Measurements from ENCODE around the gene SNCG.
A peak's percentile ranks its signal among the peaks of the same experiment; 100 is the strongest.
"Not testable (repeated sequence)": the region's sequence is repeated elsewhere in the genome, so short reads cannot be mapped to it uniquely, and the experiment has no call there.

The SNCG gene

GRCh38 chr10:86944907-86945306 is 13.5 kb upstream of the SNCG start:
- FAIRE-seq: no peak

DNA sequence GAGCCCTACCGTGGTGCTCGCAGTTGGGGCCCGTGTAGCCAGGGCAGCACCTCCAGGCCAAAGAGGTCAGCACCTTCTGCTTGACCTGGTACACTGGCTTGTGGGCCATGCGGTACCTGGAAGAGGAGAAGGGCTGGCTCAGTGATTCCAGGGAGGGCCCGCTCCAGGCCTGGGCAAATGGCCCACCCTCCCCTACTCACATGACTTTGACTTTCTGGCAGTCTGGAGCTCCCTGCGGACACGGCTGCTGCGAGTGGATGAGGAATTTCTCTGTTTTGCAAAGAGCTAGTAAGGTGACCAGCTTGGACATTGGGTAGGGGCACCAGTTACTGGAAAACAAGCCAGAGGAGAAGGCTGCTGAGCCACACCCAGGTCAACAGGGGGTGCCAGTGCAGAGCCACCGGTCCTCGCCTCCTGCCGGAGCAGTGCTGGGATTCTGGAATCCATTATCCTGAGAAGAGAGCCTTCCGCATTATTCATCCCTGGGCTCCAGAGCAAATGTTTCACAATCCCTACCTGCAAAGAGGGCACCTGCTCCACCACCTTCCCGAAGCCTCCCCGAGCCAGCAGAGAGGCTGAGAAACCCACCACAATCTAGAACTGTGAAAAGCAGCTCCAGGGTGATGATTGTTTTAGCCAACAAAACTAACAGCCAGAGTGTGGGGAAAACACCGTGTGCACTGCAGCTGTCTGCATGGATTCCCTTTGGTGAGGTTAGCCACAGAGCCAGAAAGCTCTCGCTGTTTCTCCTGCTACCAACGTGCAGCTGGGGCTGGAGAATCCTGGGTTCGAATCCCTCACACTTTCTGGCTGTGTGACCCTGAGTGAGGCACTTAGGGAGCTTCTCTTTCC is 12.8 kb upstream of the SNCG start:
- FAIRE-seq (no peak), DNase-seq (ENCODE audit: low spot score) (no peak)

More at GRCh38 chr10:86944907-86945306, 13.5 kb upstream of the SNCG start:
- DNase-seq (ENCODE audit: low spot score): no peak

DNA sequence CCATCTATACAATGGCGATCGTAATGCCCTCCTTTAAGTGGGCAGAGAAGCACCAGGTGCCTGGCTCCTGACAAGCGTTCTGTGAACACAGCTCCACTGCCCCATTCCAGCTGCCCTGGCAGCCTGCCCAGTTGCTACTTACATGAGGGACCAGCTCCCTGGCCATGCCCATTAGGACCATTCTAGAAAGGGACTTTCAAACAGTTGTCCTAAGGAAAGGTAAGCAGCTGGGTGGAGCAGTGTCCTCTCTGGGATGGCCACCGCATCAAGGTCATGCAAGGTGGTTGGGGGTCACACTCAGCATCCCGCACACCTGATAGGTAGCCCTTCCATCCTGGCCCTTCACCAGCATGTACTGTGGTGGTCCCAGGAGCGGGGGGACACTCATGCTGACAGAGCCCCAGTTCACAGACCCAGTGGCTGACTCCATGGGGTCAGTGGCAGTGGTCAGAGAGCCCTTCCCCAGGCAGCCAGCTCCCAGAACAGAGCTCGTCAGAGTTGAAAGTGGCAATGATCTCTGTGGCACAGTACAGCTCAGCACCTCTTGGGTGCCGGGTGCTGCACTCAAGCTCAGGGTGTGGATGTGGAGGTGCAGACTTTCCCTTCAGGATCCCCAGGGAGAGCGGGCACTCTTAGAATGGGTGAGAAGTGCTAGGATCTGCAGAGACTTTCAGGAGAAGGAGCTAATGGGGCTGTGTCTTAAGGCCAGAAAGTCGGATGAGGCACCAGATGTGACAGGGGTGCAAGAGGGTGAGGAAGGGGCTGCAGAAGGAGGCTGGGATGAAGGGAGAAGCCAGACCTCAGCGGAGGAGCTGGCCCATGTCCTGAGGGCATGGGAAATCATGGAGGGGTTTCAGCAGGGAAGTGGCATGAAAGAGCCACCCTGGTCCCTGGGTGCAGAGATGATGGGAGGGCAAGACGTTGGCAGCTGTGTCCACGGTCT is 11.9 kb upstream of the SNCG start:
- no peak for DNase-seq (ENCODE audit: low spot score)
- FAIRE-seq: no peak

- FAIRE-seq; DNase-seq (ENCODE audit: low spot score): not testable (repeated sequence)
These were observed 10.6 kb upstream of the SNCG start for GRCh38 chr10:86947806-86948205.

DNA sequence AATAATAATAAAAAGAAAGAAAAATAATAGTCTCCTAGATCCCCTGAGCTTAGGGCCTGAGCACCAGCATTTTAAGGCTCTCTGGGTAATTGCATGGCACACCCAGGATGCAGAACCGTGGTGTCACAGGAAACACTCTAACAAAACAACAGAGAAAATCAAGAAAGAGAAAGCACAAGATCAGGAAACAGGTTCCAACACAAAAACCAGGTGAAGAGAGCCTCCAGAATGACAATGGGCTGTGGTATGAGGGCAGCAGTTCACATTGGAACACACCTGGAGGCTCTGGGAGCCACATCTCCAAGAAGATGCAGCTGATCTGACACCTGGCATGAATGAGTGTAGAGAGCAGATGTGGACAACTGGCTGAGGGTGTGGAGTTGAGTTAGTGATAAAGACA is 8.1 kb upstream of the SNCG start:
- no peak for FAIRE-seq
- DNase-seq (ENCODE audit: low spot score): no peak

DNA sequence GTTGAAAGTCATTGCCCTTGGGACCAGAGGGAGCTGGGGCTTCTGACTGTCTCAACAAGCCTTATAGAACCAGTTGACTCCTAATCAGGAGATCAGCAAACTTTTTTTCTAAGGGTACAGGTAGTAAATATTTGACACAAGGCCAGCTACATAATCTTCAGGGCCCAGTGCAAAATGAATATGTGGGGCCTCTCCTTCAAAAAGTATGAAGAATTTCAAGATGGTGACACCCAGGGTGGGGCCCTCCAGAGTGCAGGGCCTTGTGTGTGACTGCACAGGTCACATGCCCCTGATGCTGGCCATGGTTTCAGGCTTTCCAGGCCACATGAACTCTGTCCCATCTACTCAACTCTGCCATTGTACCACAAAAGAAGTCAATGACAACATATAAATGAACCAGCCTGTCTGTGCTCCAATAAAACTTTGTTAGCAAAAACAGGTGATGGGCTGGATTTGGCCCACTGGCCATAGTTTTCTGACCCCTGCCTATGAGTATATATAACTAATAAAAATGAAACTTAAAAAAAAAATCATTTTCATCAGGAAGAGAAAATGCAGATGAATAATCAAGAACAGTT is 7.1 kb upstream of the SNCG start:
- FAIRE-seq (no peak), DNase-seq (ENCODE audit: low spot score) (no peak)

DNA sequence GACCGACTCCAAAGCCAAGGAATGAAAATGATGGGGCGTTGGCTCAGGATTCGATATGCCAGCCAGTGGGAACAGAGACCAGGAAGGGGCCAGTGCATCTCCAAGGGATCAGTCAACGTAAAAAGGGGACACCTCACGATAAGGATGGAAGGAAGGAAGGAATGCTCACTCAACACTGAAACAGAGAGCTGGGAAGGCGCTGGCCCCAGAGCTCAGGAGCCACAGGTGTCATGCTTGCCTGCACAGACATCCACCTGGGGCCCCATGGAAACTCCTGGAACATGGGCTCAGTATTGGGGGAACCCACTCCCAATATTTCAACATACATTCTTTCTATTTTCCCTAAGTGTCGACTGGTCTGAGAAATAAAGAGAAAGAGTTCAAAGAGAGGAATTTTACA is 6.3 kb upstream of the SNCG start:
- no peak for FAIRE-seq

GRCh38 chr10:86952697-86953096 is 5.7 kb upstream of the SNCG start:
- not testable (repeated sequence) for FAIRE-seq; DNase-seq (ENCODE audit: low spot score)

More for the DNA sequence above, 6.3 kb upstream of the SNCG start:
- no peak for DNase-seq (ENCODE audit: low spot score)

- no peak for FAIRE-seq
These were observed 4.4 kb upstream of the SNCG start for GRCh38 chr10:86953747-86954680.

GRCh38 chr10:86954681-86955500 is 3.5 kb upstream of the SNCG start:
- DNase-seq (ENCODE audit: low spot score): no peak
- no peak for FAIRE-seq

More at GRCh38 chr10:86953747-86954680, 4.4 kb upstream of the SNCG start:
- DNase-seq (ENCODE audit: low spot score): no peak

DNA sequence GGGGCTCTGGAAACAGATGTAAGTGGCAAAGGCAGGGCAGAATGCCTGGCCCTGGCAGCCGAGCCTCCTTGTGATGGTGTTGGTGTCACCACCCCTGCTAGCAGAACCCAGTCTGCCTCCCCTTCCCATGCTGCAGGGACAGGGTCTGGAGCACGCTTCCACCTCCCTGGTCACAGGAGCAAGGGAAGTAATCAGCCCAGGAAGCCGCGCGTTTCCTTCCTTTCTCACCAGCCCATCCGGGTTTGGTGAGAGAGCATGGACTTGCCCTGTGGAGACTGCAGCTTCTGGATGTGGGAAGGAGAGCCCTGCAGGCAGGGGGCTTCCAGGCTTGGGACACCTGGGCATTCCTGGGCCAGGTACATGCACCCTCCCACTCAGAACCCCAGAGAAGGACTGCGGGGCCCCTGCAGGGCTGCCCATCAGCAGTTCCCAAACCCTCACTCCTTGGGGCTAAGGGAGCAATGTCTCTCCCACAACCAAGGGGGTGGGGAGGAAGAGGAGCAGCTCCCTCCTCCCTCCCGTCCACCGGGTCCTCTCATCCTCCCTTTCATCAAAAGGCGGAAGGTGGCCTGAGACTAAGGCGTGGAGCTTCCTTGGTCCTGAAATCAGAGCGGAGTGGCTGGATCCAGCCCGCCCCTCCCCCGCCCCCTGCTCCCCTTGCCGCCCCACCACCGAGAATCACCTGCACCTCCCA is 2.8 kb upstream of the SNCG start:
- FAIRE-seq: no peak
- no peak for DNase-seq (ENCODE audit: low spot score)

DNA sequence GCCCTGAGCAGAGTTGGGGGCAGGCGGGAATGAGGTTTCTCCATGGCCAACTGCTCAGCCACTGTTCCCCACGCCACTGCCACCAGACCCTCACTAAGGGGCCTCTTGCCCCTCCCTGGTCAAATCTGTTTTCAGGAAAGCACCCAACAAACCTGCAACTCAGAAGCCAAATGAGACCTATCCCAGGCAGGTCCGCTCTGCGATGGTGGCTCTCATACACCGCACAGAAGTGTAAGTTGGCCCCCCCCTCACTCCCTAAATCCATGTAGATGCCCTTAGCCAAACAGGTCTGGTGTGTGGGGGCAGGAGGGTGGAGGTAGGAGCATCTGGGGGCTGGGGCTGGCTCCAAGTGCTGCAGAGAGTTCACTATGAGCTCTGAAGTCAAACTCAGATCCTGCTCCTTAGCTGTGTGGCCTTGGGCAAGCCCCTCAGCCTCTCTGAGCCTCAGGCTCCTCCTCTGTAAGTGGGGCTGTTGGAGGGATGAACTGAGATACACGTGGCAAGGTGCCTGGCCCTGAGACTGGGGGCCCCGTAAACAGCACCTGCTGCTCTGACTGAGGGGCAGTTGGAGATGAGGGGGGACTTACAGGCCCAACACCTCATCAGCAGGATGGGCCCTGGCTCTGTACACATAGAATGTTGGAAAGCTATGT is 2.1 kb upstream of the SNCG start:
- no peak for DNase-seq (ENCODE audit: low spot score)
- no peak for FAIRE-seq

- no peak for DNase-seq (ENCODE audit: low spot score)
- FAIRE-seq: no peak
These were observed 1.5 kb upstream of the SNCG start for GRCh38 chr10:86956848-86957448.

DNA sequence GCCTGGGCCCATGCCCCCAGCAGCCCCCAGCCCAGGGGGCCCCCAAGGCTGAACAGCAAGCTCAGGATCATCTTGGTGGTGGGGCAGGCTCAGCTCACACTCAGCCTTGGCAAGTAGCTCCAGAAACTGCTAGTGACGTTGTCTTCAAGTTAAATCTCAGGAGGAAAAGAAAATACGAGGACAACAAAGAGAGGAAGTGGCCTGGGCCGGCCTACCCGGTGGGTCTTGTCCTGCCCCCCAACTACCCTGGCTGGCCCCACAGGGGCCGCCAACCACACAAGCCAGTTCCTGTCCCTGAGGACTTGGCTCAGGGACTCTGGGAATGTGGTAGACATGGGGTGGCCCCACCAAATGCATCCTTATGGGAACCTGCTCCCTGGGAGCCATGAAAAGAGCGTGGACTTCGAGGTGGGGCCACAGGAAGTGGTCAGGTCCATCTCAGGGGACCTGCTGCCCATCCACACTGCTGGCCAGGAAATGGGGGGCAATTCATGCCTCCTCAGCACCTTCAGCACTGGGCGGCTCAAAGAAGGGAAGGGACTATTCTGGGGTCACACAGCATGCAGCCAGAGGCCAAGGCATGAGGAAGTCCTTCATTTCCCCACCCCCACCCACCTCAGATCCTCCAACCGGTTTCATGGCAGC is 806 bp upstream of the SNCG start, which contains the start of gene MMRN2:
Gene MMRN2, minus strand, starts transcription at position 145 of the 645 bp plus-strand sequence. Its CDS starts 74 bp downstream, at position 71.
- DNase-seq (ENCODE audit: low spot score): no peak
- FAIRE-seq: no peak

GRCh38 chr10:86958901-86959736 is 720 bp downstream of the SNCG start:
- DNase-seq (ENCODE audit: low spot score) (peak; percentile 79), FAIRE-seq (peak; percentile 55)

DNA sequence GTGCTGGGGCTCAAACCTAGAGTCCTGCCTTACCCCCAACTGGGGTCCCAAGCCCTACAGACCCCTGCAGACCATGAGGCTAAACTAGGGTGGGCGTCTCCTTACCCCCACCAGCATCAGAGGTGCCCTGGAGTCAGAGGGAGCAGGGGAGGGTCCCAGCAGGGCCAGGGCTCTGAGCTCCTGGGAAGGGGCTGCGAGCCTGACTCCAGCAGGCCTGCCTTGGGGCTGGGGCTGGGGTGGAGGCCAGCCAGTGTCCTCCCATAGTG is 1.3 kb downstream of the SNCG start:
- FAIRE-seq: no peak
- no peak for DNase-seq (ENCODE audit: low spot score)
